Smooth muscle cell (in vitro differentiated cells): Measurements from ENCODE around the gene TEKT3. TPM values are rescaled to one million over a fixed set of nuclear protein-coding genes. Genes with fewer than 3 reads are reported as not detected.
A peak's percentile ranks its signal among the peaks of the same experiment; 100 is the strongest.

Experiments
- DNase-seq: peaks from one replicate; lab custom pipeline; 2025; ENCODE audit not compliant: unreplicated experiment; lab: John Stamatoyannopoulos, UW
- H2AFZ ChIP-seq: fragments of 200-600 bp; sonication (generic); 2 replicates; pipeline ENCODE4 v1.6.0; 2016; ENCODE audit warnings: antibody characterized with exemption, low read depth, mild to moderate bottlenecking
- H3F3A ChIP-seq: fragments of 200-600 bp; sonication (generic); 2 replicates; pipeline ENCODE4 v1.6.0; 2017; ENCODE audit warnings: antibody characterized with exemption, low read depth
- H3K27ac ChIP-seq: fragments of 200-600 bp; sonication (generic); 2 replicates; pipeline ENCODE4 v1.5.1; 2016; ENCODE audit warnings: low read depth, mild to moderate bottlenecking
- H3K27me3 ChIP-seq: fragments of 200-600 bp; sonication (generic); 2 replicates; pipeline ENCODE4 v1.6.1; 2016; ENCODE audit warnings: low read depth, mild to moderate bottlenecking
- H3K36me3 ChIP-seq: fragments of 200-600 bp; sonication (generic); 2 replicates; pipeline ENCODE4 v1.5.1; 2016; ENCODE audit warnings: low read depth
- H3K4me1 ChIP-seq: fragments of 200-600 bp; sonication (generic); 2 replicates; pipeline ENCODE4 v1.5.1; 2016; ENCODE audit warnings: low read depth
- H3K4me2 ChIP-seq: fragments of 200-600 bp; sonication (generic); 2 replicates; pipeline ENCODE4 v1.6.0; 2016; ENCODE audit warnings: mild to moderate bottlenecking
- H3K4me3 ChIP-seq: fragments of 200-600 bp; sonication (generic); 2 replicates; pipeline ENCODE4 v1.5.1; 2016; ENCODE audit warnings: mild to moderate bottlenecking
- H3K79me2 ChIP-seq: fragments of 200-600 bp; sonication (generic); 2 replicates; pipeline ENCODE4 v1.6.0; 2016; ENCODE audit warnings: low read depth, mild to moderate bottlenecking
- H3K9ac ChIP-seq: fragments of 200-600 bp; sonication (generic); 2 replicates; pipeline ENCODE4 v1.6.0; 2016; ENCODE audit warnings: low read depth
- H3K9me3 ChIP-seq: fragments of 200-600 bp; sonication (generic); replicated peaks from 2 replicates; pipeline ENCODE4 v1.5.1; 2016; ENCODE audit warnings: low read depth
- H4K20me1 ChIP-seq: fragments of 200-600 bp; sonication (generic); 2 replicates; pipeline ENCODE4 v1.6.0; 2016; ENCODE audit warnings: low read depth
- WGBS: methylation state at CpG from one replicate; pipeline ENCODE4 v1.1.7; 2016; ENCODE audit warnings: low lambda C conversion rate; 5-methylcytosine and 5-hydroxymethylcytosine counted together
- polyA plus RNA-seq: library from polyadenylated mRNA; unstranded; fragments of >200 nt; fragmentation: Nextera tagmentation; extraction: Ambion mirVana; gene quantifications from 2 replicates; pipeline ENCODE4 v1.2.1, GENCODE V29; 2016
- total RNA-seq: library from RNA; depleted of rRNA; stranded (reverse); fragments of >200 nt; gene quantifications from 2 replicates; pipeline ENCODE4 v1.2.3, GENCODE V29; 2014
- TF ChIP-seq, protein P1 (sequence below): fragments of 200-600 bp; sonication (generic); IDR thresholded peaks from 2 replicates; pipeline ENCODE4 v1.5.1; 2017; ENCODE audit warnings: borderline replicate concordance, mild to moderate bottlenecking, antibody characterized with exemption; ENCODE audit not compliant: insufficient read depth, poor library complexity, severe bottlenecking

Gene TEKT3
- total and polyA plus RNA-seq, 2 experiments from 2014 or later, result 0.09 to 1.00 TPM

DNA sequence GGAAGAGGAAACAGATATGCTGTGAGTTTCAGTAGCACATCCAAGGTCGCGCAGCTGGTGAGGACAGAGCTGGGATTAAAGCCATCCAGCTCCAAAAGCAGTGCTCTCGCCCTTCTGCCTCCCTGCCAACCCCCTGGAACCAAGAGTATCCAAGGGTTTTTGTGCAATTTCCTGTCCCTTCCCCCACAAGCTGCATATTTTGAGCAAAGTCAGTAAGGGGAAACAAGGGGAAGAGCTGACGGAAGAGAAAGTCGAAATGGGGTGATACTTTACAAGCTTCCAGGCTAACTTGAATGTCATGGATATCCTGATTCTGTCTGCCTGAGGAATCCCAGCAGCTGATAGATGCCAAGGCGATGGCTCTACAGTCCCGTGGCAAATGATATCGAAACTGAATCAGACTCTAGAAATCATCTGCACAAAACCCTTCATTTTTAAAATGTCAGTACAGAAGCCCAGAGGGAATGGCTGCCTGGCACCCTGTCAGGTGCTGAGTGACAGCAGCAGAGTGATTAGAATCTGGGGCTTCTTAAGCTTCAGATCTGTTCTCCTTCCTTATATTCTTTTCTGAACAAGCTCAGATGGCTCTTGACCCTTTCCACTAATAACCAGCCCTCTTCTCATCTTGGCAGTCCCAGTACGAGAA is 42.9 kb upstream of the TEKT3 start:
- Histone ChIP-seq H3K9me3 (no peaks in the 10 kb centered on the region), H3K79me2 (no peaks in the 10 kb centered on the region), H3K9ac (peak overlapping the region; percentile 4), H3K27ac (no peak overlapping the region), H3F3A (no peaks in the 10 kb centered on the region), H3K27me3 (no peaks in the 10 kb centered on the region), H3K4me1 (no peaks in the 10 kb centered on the region), H3K4me3 (peak overlapping the region; percentile 12), H3K36me3 (no peaks in the 10 kb centered on the region), H2AFZ (peak overlapping the region; percentile 72), H3K4me2 (peak overlapping the region; percentile 71), H4K20me1 (no peaks in the 10 kb centered on the region)
- TF ChIP-seq, protein P1, sequence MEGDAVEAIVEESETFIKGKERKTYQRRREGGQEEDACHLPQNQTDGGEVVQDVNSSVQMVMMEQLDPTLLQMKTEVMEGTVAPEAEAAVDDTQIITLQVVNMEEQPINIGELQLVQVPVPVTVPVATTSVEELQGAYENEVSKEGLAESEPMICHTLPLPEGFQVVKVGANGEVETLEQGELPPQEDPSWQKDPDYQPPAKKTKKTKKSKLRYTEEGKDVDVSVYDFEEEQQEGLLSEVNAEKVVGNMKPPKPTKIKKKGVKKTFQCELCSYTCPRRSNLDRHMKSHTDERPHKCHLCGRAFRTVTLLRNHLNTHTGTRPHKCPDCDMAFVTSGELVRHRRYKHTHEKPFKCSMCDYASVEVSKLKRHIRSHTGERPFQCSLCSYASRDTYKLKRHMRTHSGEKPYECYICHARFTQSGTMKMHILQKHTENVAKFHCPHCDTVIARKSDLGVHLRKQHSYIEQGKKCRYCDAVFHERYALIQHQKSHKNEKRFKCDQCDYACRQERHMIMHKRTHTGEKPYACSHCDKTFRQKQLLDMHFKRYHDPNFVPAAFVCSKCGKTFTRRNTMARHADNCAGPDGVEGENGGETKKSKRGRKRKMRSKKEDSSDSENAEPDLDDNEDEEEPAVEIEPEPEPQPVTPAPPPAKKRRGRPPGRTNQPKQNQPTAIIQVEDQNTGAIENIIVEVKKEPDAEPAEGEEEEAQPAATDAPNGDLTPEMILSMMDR, result no peak
- DNase-seq, result no peak
- WGBS, result 34% methylated on average over 9 of the region's 9 CpGs

DNA sequence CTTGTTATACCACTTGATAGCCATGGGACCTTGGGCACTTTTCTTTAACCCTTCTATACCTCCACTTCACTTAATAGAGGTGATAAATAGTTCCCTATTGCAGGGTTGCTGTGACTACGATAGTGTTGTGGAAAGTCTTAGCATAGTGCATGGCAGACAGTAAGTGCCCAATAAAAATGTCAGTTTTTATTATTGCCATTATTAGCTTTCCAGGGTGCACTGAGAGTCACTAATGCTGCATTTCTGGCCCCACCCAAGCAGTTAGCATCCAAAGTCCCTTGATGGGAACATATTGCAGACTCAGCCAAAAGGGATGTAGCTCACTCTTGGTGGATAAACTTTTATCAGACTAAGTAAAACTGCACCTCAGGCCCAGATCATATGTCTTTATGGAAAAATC is 41.5 kb upstream of the TEKT3 start:
- no peak overlapping the region for H3K27ac ChIP-seq
- H3K4me2 ChIP-seq, result no peak overlapping the region
- H3K36me3 ChIP-seq, result no peaks in the 10 kb centered on the region
- peaks cover 3% of the 10 kb centered on the region for H3F3A ChIP-seq
- H3K27me3 ChIP-seq, result no peaks in the 10 kb centered on the region
- no peak for DNase-seq
- H3K4me3 ChIP-seq, result no peak overlapping the region
- H3K4me1 ChIP-seq, result no peaks in the 10 kb centered on the region
- H2AFZ ChIP-seq, result no peak overlapping the region
- no peaks in the 10 kb centered on the region for H3K9me3 ChIP-seq
- 51% methylated on average over 1 of the region's 1 CpG for WGBS
- H3K79me2 ChIP-seq, result no peaks in the 10 kb centered on the region
- TF ChIP-seq, protein P1, result no peak
- no peaks in the 10 kb centered on the region for H4K20me1 ChIP-seq
- H3K9ac ChIP-seq, result no peak overlapping the region

DNA sequence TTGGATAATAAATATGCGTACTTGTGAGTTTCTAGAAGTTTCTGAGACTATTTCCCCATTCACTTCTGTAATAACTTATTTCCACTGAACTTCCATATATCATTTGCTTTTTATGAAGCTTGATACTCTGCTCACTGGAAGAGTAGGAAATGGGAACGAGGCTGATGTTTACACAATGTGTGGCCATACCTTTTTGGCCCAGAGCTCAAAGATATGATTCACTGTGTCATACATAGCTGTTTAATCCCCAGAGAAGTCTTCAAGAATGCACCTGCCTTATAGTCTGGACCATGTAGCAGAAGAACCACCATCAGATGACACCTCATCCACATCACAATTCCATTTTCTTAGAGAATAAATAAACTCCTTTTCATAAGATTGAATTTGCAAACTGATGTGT is 40.3 kb upstream of the TEKT3 start:
- H3K4me3 ChIP-seq, result no peak overlapping the region
- TF ChIP-seq, protein P1, result no peak
- H3K4me2 ChIP-seq, result no peak overlapping the region
- no peaks in the 10 kb centered on the region for H3K9me3 ChIP-seq
- H4K20me1 ChIP-seq, result no peaks in the 10 kb centered on the region
- 75% methylated on average over 2 of the region's 2 CpGs for WGBS
- no peaks in the 10 kb centered on the region for H3K79me2 ChIP-seq
- no peaks in the 10 kb centered on the region for H3K27me3 ChIP-seq
- no peak overlapping the region for H2AFZ ChIP-seq
- peaks cover 9% of the 10 kb centered on the region for H3F3A ChIP-seq
- H3K4me1 ChIP-seq, result peaks cover 6% of the 10 kb centered on the region
- DNase-seq, result no peak
- H3K27ac ChIP-seq, result no peak overlapping the region
- no peaks in the 10 kb centered on the region for H3K36me3 ChIP-seq
- H3K9ac ChIP-seq, result no peak overlapping the region

DNA sequence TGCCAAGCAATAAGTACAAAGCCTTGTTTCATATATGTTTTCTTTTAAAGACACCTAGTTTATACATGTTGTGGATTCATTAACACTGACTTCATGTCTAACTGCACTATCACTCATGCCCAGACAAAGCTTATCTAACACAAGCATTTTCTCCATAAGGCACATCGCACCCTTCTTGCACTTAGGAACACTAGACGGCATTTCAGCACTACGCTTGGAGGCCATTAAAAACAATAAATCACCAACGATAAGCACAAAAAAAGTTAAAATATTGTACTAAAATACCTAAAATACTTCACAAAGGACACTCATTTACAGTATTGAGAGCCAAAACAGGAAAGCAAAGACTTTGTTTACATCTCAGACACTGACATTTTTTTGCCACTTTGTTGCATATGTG is 39.0 kb upstream of the TEKT3 start:
- 56% methylated on average over 4 of the region's 4 CpGs for WGBS
- Histone ChIP-seq H3F3A (peaks cover 9% of the 10 kb centered on the region), H4K20me1 (no peaks in the 10 kb centered on the region), H3K79me2 (no peaks in the 10 kb centered on the region), H3K9me3 (no peaks in the 10 kb centered on the region), H3K4me2 (no peak overlapping the region), H3K27me3 (no peaks in the 10 kb centered on the region), H2AFZ (no peak overlapping the region), H3K9ac (no peak overlapping the region), H3K36me3 (no peaks in the 10 kb centered on the region), H3K4me1 (peaks cover 6% of the 10 kb centered on the region), H3K27ac (no peak overlapping the region), H3K4me3 (no peak overlapping the region)
- no peak for DNase-seq
- TF ChIP-seq, protein P1, result no peak
